OCI-LY7 (cell line): ENCODE results near the gene MT1E. TPM values are rescaled to one million over a fixed set of nuclear protein-coding genes. Genes with fewer than 3 reads are reported as not detected.

Experiments
- BruUV-seq: library from RNA; stranded (reverse); fragments of 400-500 nt; replicated peaks from 2 replicates; lab custom pipeline; 2021; lab: Mats Ljungman, UMichigan
- CTCF ChIA-PET: fragments of 300-600 bp; sonication (Branson Sonifier 250); formaldehyde crosslinking; loops from one replicate; lab custom pipeline; 2022; ENCODE audit warnings: antibody characterized with exemption; ENCODE audit not compliant: unreplicated experiment; lab: Charles Lee
- POLR2A ChIA-PET: fragments of 300-600 bp; sonication (Branson Sonifier 250); formaldehyde crosslinking; loops from one replicate; lab custom pipeline; 2022; ENCODE audit warnings: antibody characterized with exemption; lab: Charles Lee
- DNase-seq: peaks from one replicate; pipeline ENCODE4 v3.0.0-alpha.2; 2015; ENCODE audit warnings: low spot score
- H2AFZ ChIP-seq: fragments of 200-600 bp; sonication (generic), shearing (Covaris generic); 2 replicates; pipeline ENCODE4 v1.6.1; 2014; ENCODE audit warnings: mild to moderate bottlenecking, antibody characterized with exemption, low read length, moderate library complexity
- H3K27ac ChIP-seq: fragments of 200-600 bp; sonication (generic); 2 replicates; pipeline ENCODE4 v1.5.1; 2014; ENCODE audit warnings: mixed run types, low read depth, mild to moderate bottlenecking, moderate library complexity, low read length, inconsistent platforms; ENCODE audit not compliant: poor library complexity, severe bottlenecking
- H3K36me3 ChIP-seq: fragments of 200-600 bp; sonication (generic); 2 replicates; pipeline ENCODE4 v1.6.1; 2014; ENCODE audit warnings: mild to moderate bottlenecking, antibody characterized with exemption, low read length, moderate library complexity, mixed read lengths; ENCODE audit not compliant: insufficient read depth
- H3K4me1 ChIP-seq: fragments of 200-600 bp; sonication (generic); 2 replicates; pipeline ENCODE4 v1.5.1; 2014; ENCODE audit warnings: mild to moderate bottlenecking, low read length; ENCODE audit not compliant: insufficient read depth, poor library complexity, severe bottlenecking
- H3K4me2 ChIP-seq: fragments of 200-600 bp; sonication (generic); 2 replicates; pipeline ENCODE4 v1.6.1; 2014; ENCODE audit warnings: mild to moderate bottlenecking, low read length
- H3K4me3 ChIP-seq: fragments of 200-600 bp; sonication (generic); 2 replicates; pipeline ENCODE4 v1.5.1; 2014; ENCODE audit warnings: mild to moderate bottlenecking, low read depth, low read length; ENCODE audit not compliant: poor library complexity, severe bottlenecking
- H3K79me2 ChIP-seq: fragments of 200-600 bp; sonication (generic); 2 replicates; pipeline ENCODE4 v1.6.1; 2016; ENCODE audit warnings: low read depth, mild to moderate bottlenecking, low read length, moderate library complexity, mixed read lengths; ENCODE audit not compliant: insufficient read depth
- H3K9me2 ChIP-seq: fragments of 200-600 bp; sonication (generic); 2 replicates; pipeline ENCODE4 v1.6.1; 2016; ENCODE audit warnings: mild to moderate bottlenecking, low read length, mixed read lengths; ENCODE audit not compliant: insufficient read depth
- H3K9me3 ChIP-seq: fragments of 200-600 bp; sonication (generic); 2 replicates; pipeline ENCODE4 v1.6.1; 2014; ENCODE audit warnings: mild to moderate bottlenecking, mixed run types, low read length, mixed read lengths
- H4K20me1 ChIP-seq: fragments of 200-600 bp; sonication (generic); 2 replicates; pipeline ENCODE4 v1.6.1; 2014; ENCODE audit warnings: mild to moderate bottlenecking, antibody characterized with exemption, low read length, moderate library complexity, mixed read lengths; ENCODE audit not compliant: insufficient read depth
- CTCF ChIP-seq: fragments of 200-600 bp; sonication (generic); conservative IDR thresholded peaks from 2 replicates; pipeline ENCODE4 v1.5.1; 2014; ENCODE audit warnings: mild to moderate bottlenecking, antibody characterized with exemption, low read length, moderate library complexity, mixed read lengths
- EZH2phosphoT487 ChIP-seq: fragments of 200-600 bp; sonication (generic); IDR thresholded peaks from 2 replicates; pipeline ENCODE4 v1.6.1; 2018; ENCODE audit warnings: low read depth, borderline replicate concordance, mild to moderate bottlenecking, mixed run types, antibody characterized with exemption, low read length, moderate library complexity, mixed read lengths
- intact Hi-C: fragments of 100-400 bp; cut with micrococcal nuclease; formaldehyde crosslinking; loops from one replicate; pipeline ENCODE4 v1.10.0; 2022; ENCODE audit not compliant: unreplicated experiment
- total RNA-seq, 2 experiments: library from RNA; depleted of rRNA in 1 of 2; stranded (reverse); fragments of >200 nt in 1 of 2; shearing (Covaris generic) in 1 of 2; gene quantifications; 2 replicates each; pipeline ENCODE4 v1.2.3, GENCODE V29; 2014 to 2022

Gene MT1E
- total RNA-seq, 2 experiments from 2014 or later: not detected

- no peak overlapping the region for H3K27ac ChIP-seq
- CTCF ChIA-PET: no interaction called here
- H3K4me2 ChIP-seq: no peak overlapping the region
- H3K9me3 ChIP-seq: no peaks in the 10 kb centered on the region
- POLR2A ChIA-PET: interaction anchor here (0.9 kb wide), 1 partner anchor 15 kb away, joined by 3 read pairs; no protein-coding TSS in a partner anchor
- H3K9me2 ChIP-seq: no peaks in the 10 kb centered on the region
- H2AFZ ChIP-seq: no peak overlapping the region
- TF ChIP-seq CTCF (no peak), EZH2phosphoT487 (no peak)
- no peak for DNase-seq
- H3K4me1 ChIP-seq: no peaks in the 10 kb centered on the region
- no peaks in the 10 kb centered on the region for H3K36me3 ChIP-seq
- H3K4me3 ChIP-seq: no peak overlapping the region
- no TSS peak for BruUV-seq
- intact Hi-C loops: no loop called here
- H3K79me2 ChIP-seq: no peaks in the 10 kb centered on the region
- H4K20me1 ChIP-seq: no peaks in the 10 kb centered on the region
Observed at GRCh38 chr16:56645838-56646237, 20.3 kb downstream of the MT1E start.

DNA sequence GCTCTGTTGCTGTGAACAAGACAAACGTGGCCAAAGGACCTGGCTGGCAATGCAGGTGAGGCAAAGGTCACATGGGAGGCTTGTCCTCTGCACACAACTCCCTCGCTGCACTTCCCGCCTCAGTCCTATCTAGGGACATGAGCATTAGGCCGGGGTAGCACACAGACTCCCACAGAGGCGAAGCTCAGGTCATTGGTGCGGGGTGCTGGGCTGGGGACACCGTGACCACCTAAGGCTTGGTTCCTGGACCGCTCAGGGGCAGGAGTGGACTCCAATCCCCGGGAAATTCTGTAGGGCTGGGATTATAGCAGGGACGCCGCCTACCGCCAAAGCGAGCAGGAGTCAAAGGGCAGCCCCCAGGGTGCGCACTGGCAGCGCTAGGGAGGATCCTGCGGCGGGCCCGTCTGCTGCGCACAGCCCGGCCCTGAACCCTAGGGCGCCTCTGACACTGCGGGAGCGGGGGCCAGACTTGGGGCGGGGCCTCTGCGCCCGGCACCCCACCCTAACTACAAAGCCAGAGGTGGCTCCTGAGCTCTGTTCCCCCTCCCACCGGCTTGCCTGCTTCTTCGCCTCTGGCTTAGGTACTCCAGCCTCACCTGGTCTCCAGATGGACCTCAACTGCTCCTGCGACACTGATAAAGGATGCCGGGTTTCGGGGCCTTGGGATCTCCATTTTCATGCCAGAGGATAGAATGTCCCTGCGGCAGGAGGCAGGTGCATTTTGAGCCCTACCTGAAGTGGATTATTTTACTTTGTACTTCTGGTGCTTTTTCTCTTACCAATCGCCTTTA, 22.3 kb downstream of the MT1E start:
- Histone ChIP-seq H3K4me2 (no peak overlapping the region), H3K9me3 (no peaks in the 10 kb centered on the region), H2AFZ (no peak overlapping the region), H4K20me1 (no peaks in the 10 kb centered on the region), H3K27ac (no peak overlapping the region), H3K9me2 (no peaks in the 10 kb centered on the region), H3K79me2 (no peaks in the 10 kb centered on the region), H3K4me3 (no peak overlapping the region), H3K36me3 (no peaks in the 10 kb centered on the region), H3K4me1 (peaks cover under 1% of the 10 kb centered on the region)
- no peak for DNase-seq
- intact Hi-C loops: no loop called here
- ChIA-PET CTCF (no interaction called here), POLR2A (no interaction called here)
- BruUV-seq: no TSS peak
- TF ChIP-seq EZH2phosphoT487 (no peak), CTCF (no peak)

GRCh38 chr16:56649271-56649670, 23.7 kb downstream of the MT1E start:
- intact Hi-C loops: no loop called here
- no peak for TF ChIP-seq EZH2phosphoT487
- no peak for TF ChIP-seq CTCF
- no TSS peak for BruUV-seq
- Histone ChIP-seq H3K9me3 (no peaks in the 10 kb centered on the region), H3K27ac (no peak overlapping the region), H3K79me2 (no peaks in the 10 kb centered on the region), H3K9me2 (no peaks in the 10 kb centered on the region), H2AFZ (no peak overlapping the region), H3K36me3 (no peaks in the 10 kb centered on the region), H3K4me1 (peaks cover 6% of the 10 kb centered on the region), H3K4me3 (no peak overlapping the region), H3K4me2 (no peak overlapping the region), H4K20me1 (no peaks in the 10 kb centered on the region)
- ChIA-PET CTCF (no interaction called here), POLR2A (no interaction called here)
- no peak for DNase-seq
